PC-9 (cell line): ENCODE data around the gene C13orf46. TPM values are rescaled to one million over a fixed set of nuclear protein-coding genes. Genes with fewer than 3 reads are reported as not detected.

Experiments
- BruUV-seq: library from RNA; stranded (reverse); fragments of 400-500 nt; replicated peaks from 2 replicates; lab custom pipeline; 2021; lab: Mats Ljungman, UMichigan
- CTCF ChIA-PET: fragments of 300-600 bp; sonication (Branson Sonifier 250); formaldehyde crosslinking; loops from one replicate; lab custom pipeline; 2022; ENCODE audit warnings: antibody characterized with exemption; lab: Charles Lee
- POLR2A ChIA-PET: fragments of 300-600 bp; sonication (Branson Sonifier 250); formaldehyde crosslinking; loops from one replicate; lab custom pipeline; 2022; ENCODE audit warnings: antibody characterized with exemption; ENCODE audit not compliant: unreplicated experiment; lab: Charles Lee
- DNase-seq, 2 experiments: peaks; one replicate each; pipeline versions ENCODE4 v3.0.0 to v3.0.0-alpha.2; 2015 to 2022; ENCODE audit warnings: mixed read lengths in 1 of 2
- H2AFZ ChIP-seq: fragments of 200-600 bp; sonication (generic); 2 replicates; pipeline ENCODE4 v1.8.1; 2017; ENCODE audit warnings: antibody characterized with exemption
- H3F3A ChIP-seq: fragments of 200-600 bp; sonication (generic); 2 replicates; pipeline ENCODE4 v1.8.1; 2017; ENCODE audit warnings: antibody characterized with exemption, mild to moderate bottlenecking, low read depth; ENCODE audit not compliant: insufficient read depth
- H3K27ac ChIP-seq: fragments of 200-600 bp; sonication (generic); 2 replicates; pipeline ENCODE4 v1.6.1; 2016; ENCODE audit warnings: mixed run types
- H3K27me3 ChIP-seq: fragments of 200-600 bp; sonication (generic); 2 replicates; pipeline ENCODE4 v1.6.1; 2016; ENCODE audit warnings: low read depth, mixed run types; ENCODE audit not compliant: insufficient read depth
- H3K36me3 ChIP-seq: fragments of 200-600 bp; sonication (generic); 2 replicates; pipeline ENCODE4 v1.6.1; 2016; ENCODE audit warnings: low read depth, mixed run types
- H3K4me1 ChIP-seq: fragments of 200-600 bp; sonication (generic); replicated peaks from 2 replicates; pipeline ENCODE4 v1.6.1; 2016; ENCODE audit warnings: mixed run types; ENCODE audit not compliant: insufficient read depth
- H3K4me2 ChIP-seq: fragments of 200-600 bp; sonication (generic); 2 replicates; pipeline ENCODE4 v1.6.1; 2017; ENCODE audit warnings: mixed run types
- H3K4me3 ChIP-seq: fragments of 200-600 bp; sonication (generic); 2 replicates; pipeline ENCODE4 v1.6.1; 2016; ENCODE audit warnings: mixed run types
- H3K79me2 ChIP-seq: fragments of 200-600 bp; sonication (generic); 2 replicates; pipeline ENCODE4 v1.6.1; 2017; ENCODE audit warnings: low read depth, mixed run types
- H3K9me2 ChIP-seq: fragments of 200-600 bp; sonication (generic); 2 replicates; pipeline ENCODE4 v1.8.1; 2017; ENCODE audit warnings: mild to moderate bottlenecking; ENCODE audit not compliant: insufficient read depth
- H3K9me3 ChIP-seq: fragments of 200-600 bp; sonication (generic); 2 replicates; pipeline ENCODE4 v1.8.1; 2016; ENCODE audit warnings: low read depth; ENCODE audit not compliant: insufficient read depth
- H4K20me1 ChIP-seq: fragments of 200-600 bp; sonication (generic); 2 replicates; pipeline ENCODE4 v1.8.1; 2017; ENCODE audit not compliant: insufficient read depth
- CTCF ChIP-seq: fragments of 200-600 bp; sonication (generic); conservative IDR thresholded peaks from 2 replicates; pipeline ENCODE4 v1.6.1; 2017; ENCODE audit warnings: mixed run types, antibody characterized with exemption, mild to moderate bottlenecking, moderate library complexity
- EZH2 ChIP-seq: fragments of 200-600 bp; sonication (generic); IDR thresholded peaks from 2 replicates; pipeline ENCODE4 v1.8.0; 2017; ENCODE audit warnings: antibody characterized with exemption, low read depth
- intact Hi-C: fragments of 100-400 bp; cut with micrococcal nuclease; formaldehyde crosslinking; loops from one replicate; pipeline ENCODE4 v1.10.0; 2022; ENCODE audit not compliant: unreplicated experiment
- total RNA-seq: library from RNA; stranded (reverse); gene quantifications from 2 replicates; pipeline ENCODE4 v1.2.3, GENCODE V29; 2021

C13orf46 gene
- total RNA-seq, 1 experiment from 2014 or later, result 1.5 TPM

GRCh38 chr13:113995051-113995601 lies 21.2 kb upstream of the C13orf46 start:
- no peak overlapping the region for H3K4me3 ChIP-seq
- no peaks in the 10 kb centered on the region for H3K36me3 ChIP-seq
- no peak for TF ChIP-seq EZH2
- no peak for TF ChIP-seq CTCF
- no peaks in the 10 kb centered on the region for H4K20me1 ChIP-seq
- no TSS peak for BruUV-seq
- POLR2A ChIA-PET, result no interaction called here
- DNase-seq, result no peak
- intact Hi-C loops, result no loop called here
- H3K79me2 ChIP-seq, result no peaks in the 10 kb centered on the region
- H3K27ac ChIP-seq, result no peak overlapping the region
- no peaks in the 10 kb centered on the region for H3K9me2 ChIP-seq
- H3F3A ChIP-seq, result peaks cover 24% of the 10 kb centered on the region
- peaks cover 22% of the 10 kb centered on the region for H3K4me1 ChIP-seq
- H3K27me3 ChIP-seq, result no peaks in the 10 kb centered on the region
- H2AFZ ChIP-seq, result no peak overlapping the region
- no peak overlapping the region for H3K4me2 ChIP-seq
- H3K9me3 ChIP-seq, result no peaks in the 10 kb centered on the region
- CTCF ChIA-PET, result no interaction called here

DNA sequence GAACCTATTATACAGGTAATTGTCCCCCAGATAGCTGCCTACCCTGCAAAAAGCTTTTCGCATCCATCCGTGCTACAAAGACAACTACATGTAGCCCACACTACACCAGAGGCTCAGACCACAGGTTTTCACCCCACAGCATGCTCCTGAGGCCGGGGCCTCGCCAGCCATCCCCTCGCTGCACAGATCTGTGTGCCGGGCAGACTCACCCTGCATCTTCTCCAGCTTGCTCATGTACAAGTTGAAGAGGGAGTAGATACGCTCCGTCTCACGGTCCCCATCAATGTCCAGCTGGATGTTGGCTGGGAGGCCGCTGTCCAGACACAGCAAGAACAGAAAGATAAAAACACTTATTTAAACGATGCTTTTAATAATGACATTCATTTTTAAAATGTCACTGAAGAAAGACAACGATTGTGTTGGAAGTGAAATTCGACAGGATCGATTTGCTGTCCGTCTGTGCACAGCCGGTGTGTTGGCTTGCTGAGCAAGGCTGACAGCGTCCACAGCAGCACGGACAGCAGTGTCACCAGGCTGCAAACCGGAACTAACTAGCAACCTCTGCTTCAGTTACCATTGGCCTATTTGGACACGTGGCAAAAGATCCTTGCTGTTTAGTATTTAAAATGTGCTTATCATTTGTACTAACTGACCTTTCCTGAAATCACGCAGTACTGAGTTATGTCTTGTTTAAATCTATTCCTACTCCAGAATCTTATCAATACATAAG lies 18.6 kb upstream of the C13orf46 start:
- DNase-seq, result no peak
- Histone ChIP-seq H3K9me3 (no peaks in the 10 kb centered on the region), H3F3A (peaks cover 14% of the 10 kb centered on the region; the same call in 1 of the 2 replicates), H3K27me3 (no peaks in the 10 kb centered on the region), H3K79me2 (no peaks in the 10 kb centered on the region), H3K9me2 (no peaks in the 10 kb centered on the region), H3K36me3 (no peaks in the 10 kb centered on the region), H3K4me3 (no peak overlapping the region), H3K27ac (no peak overlapping the region), H4K20me1 (no peaks in the 10 kb centered on the region), H3K4me1 (peaks cover 14% of the 10 kb centered on the region), H2AFZ (no peak overlapping the region), H3K4me2 (no peak overlapping the region)
- ChIA-PET POLR2A (no interaction called here), CTCF (no interaction called here)
- no peak for TF ChIP-seq CTCF
- no peak for TF ChIP-seq EZH2
- BruUV-seq, result no TSS peak
- intact Hi-C loops, result no loop called here

DNA sequence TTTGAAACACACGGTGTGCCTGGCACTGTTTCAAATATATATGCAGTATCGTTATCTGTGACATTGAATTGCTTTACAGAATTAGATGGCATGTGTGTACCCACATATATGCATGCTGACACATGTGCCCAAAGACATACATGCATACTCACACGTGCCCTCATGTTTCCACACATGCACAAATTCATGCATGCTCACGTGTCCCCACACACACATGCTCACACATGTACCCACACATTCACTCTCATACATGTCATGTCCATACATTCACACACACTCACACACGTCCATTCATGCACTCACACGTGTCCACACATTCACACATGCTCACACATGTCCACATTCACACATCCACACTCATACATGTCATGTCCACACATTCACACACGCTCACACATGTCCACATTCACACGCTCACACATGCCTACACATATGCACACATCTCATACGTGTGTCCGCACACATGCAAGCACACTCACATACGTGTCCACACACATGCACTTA lies 17.9 kb upstream of the C13orf46 start:
- Histone ChIP-seq H3K79me2 (no peaks in the 10 kb centered on the region), H3K4me1 (peaks cover 6% of the 10 kb centered on the region), H3K9me2 (no peaks in the 10 kb centered on the region), H3F3A (peaks cover 8% of the 10 kb centered on the region; the same call in 1 of the 2 replicates), H3K27ac (no peak overlapping the region), H4K20me1 (no peaks in the 10 kb centered on the region), H3K36me3 (no peaks in the 10 kb centered on the region), H3K9me3 (no peaks in the 10 kb centered on the region), H3K4me2 (no peak overlapping the region), H2AFZ (no peak overlapping the region), H3K27me3 (no peaks in the 10 kb centered on the region), H3K4me3 (no peak overlapping the region)
- no peak for TF ChIP-seq CTCF
- TF ChIP-seq EZH2, result no peak
- ChIA-PET CTCF (no interaction called here), POLR2A (no interaction called here)
- DNase-seq, result no peak
- BruUV-seq, result no TSS peak
- intact Hi-C loops, result no loop called here
